ENCODE measurements around the gene NUDT12.

NUDT12 gene

DNA sequence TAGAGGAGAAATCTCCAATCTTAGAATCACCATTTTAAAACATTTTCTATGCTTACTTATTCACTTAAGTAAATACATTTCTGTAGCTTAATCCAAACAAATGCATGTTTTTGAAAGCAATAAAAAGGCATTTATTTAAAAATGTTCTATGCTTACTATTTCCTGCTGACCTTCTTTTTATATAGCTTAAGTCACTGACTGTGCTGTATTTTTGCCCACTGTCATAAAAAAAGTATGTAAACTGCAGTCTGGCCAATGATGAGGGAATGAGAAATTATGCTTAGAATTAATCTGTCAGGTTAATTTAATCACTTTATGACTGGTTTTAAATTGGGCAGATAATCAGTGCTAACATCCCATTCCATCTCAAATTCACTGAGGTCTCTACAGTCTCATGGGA is 20.1 kb downstream of the NUDT12 start:
- in situ Hi-C loops (cut with MboI; ENCODE audit: low sequenced_read_pairs), result no loop called here

DNA sequence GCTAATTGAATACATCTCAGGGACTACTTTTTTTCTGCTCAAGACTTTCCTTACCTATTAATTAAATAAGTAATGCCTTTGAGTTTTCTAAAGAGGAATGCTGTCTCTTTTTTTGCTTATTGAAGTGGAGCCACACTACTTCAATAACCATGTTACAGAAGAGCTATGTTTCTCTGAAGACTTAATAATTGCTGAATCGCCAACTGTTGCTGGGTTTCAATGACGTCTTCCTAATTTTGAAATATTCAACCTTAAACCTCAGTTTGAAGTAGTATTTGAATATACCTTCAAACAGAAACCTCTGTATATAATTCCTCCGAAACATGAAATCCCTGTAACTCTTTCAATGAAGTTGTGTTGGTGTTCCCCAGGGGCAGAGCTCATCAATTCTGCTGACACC is 21.0 kb downstream of the NUDT12 start:
- in situ Hi-C loops (cut with MboI; ENCODE audit: low sequenced_read_pairs), result no loop called here

GRCh38 chr5:103541114-103541513 is 21.5 kb downstream of the NUDT12 start:
- in situ Hi-C loops (cut with MboI; ENCODE audit: low sequenced_read_pairs), result no loop called here

GRCh38 chr5:103539376-103540330 is 22.9 kb downstream of the NUDT12 start:
- in situ Hi-C loops (cut with MboI; ENCODE audit: low sequenced_read_pairs), result no loop called here

DNA sequence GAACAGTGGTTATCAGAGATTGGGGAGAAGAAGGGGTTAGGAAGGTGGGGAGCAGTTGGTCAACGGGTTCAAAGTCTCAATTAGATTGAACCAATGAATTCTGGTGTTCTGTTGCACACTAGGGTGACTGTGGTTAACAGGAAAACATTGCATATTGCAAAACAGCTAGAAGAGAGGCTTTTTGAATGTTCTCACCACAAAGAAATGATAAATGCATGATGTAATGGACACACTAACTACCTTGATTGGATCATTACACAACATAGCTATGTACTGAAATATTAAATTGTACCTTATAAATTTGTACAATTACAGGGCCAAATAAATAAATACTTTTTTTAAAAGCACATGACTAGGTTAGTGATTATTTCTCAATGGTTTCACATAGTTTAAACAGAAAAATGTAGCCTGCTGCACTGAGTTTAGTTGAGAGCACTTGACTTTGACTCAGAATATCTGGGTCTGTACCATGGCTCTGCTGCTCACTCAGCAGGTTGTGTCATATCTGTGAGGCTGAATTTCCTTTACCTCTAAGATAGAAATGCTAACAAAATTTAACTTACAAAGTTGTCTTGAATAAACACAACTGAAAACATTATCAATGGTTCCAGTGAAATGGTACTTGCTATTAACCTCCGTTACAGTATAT is 30.4 kb downstream of the NUDT12 start:
- in situ Hi-C loops (cut with MboI; ENCODE audit: low sequenced_read_pairs), result no loop called here

GRCh38 chr5:103526164-103526915 is 36.2 kb downstream of the NUDT12 start:
- in situ Hi-C loops (cut with MboI; ENCODE audit: low sequenced_read_pairs), result no loop called here

DNA sequence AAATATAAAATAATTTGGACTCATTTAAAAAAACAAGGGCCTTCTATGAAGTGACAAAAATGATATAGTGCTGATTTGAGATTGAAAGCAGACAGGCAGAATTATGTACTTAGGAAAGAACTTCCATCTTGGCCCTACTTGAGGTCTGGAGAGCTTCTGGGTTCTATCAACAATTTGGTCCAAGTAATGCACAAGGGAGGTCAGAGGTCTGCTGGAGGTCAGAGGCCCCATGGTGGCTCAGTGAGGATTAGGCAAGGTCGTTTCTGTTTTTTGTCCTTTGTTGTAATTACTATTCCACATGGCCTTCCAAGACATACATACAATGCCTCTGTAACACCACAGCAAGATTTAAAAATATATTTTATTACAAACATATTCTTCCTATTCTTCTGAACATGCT is 37.2 kb downstream of the NUDT12 start:
- in situ Hi-C loops (cut with MboI; ENCODE audit: low sequenced_read_pairs), result no loop called here

DNA sequence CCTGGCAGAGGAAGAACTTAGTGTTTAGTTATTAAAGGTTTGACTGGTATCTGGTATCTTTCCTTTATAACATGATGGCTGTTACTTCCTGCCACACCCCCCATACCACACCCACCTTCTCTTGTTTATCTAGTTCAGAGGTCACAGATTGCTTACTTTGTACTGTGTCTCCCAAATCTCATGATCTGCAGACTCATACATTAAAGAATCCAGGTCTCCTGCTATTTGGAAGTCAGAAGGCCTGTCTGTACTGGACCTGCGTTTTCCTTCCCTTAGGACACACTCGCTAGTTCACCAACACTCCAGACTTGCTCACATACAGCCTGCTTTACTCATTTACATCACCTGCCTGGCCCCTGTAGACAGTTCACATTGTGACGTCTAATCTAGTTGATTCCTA is 39.3 kb downstream of the NUDT12 start:
- in situ Hi-C loops (cut with MboI; ENCODE audit: low sequenced_read_pairs), result no loop called here

GRCh38 chr5:103522586-103522985 is 40.0 kb downstream of the NUDT12 start:
- in situ Hi-C loops (cut with MboI; ENCODE audit: low sequenced_read_pairs), result no loop called here

GRCh38 chr5:103519550-103519949 is 43.0 kb downstream of the NUDT12 start:
- in situ Hi-C loops (cut with MboI; ENCODE audit: low sequenced_read_pairs), result no loop called here

GRCh38 chr5:103514371-103514770 is 48.2 kb downstream of the NUDT12 start:
- in situ Hi-C loops (cut with MboI; ENCODE audit: low sequenced_read_pairs), result no loop called here

GRCh38 chr5:103513701-103514100 is 48.9 kb downstream of the NUDT12 start:
- in situ Hi-C loops (cut with MboI; ENCODE audit: low sequenced_read_pairs), result no loop called here

GRCh38 chr5:103512500-103512899 is 50.1 kb downstream of the NUDT12 start:
- in situ Hi-C loops (cut with MboI; ENCODE audit: low sequenced_read_pairs), result no loop called here

GRCh38 chr5:103511554-103511885 is 51.1 kb downstream of the NUDT12 start:
- in situ Hi-C loops (cut with MboI; ENCODE audit: low sequenced_read_pairs), result no loop called here

DNA sequence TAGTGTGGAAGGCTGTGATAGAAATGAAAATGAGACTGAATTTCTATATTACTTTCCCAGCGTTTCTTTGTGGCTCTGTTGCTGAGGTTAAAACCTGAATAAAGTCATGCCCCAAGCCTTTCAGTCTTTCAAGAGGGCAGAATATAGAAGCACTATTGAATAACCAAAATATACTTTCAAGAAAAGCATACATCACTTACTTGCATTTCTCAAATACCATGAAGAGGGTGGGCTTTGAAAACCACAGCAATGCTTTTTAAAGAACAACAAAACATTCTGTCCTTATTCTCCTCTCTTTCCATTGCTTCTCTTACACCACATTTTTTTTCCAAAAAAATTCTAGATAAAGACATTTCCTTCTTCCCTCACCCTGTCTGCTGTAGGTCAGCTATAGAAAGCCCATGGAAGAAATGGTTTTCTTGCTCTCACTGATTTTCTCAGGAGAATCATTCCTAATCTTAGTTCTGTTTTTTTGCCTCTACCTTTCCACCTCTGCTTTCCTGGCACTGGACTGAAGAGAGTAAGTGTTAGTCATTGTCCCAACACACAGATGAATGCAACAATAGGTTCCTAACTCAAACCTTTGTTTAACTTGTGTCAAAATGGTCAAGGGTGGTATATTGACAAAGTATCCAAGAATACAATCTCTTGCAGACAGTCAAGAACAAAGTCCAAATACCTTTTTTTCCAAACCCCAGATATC is 51.6 kb downstream of the NUDT12 start:
- in situ Hi-C loops (cut with MboI; ENCODE audit: low sequenced_read_pairs), result no loop called here

DNA sequence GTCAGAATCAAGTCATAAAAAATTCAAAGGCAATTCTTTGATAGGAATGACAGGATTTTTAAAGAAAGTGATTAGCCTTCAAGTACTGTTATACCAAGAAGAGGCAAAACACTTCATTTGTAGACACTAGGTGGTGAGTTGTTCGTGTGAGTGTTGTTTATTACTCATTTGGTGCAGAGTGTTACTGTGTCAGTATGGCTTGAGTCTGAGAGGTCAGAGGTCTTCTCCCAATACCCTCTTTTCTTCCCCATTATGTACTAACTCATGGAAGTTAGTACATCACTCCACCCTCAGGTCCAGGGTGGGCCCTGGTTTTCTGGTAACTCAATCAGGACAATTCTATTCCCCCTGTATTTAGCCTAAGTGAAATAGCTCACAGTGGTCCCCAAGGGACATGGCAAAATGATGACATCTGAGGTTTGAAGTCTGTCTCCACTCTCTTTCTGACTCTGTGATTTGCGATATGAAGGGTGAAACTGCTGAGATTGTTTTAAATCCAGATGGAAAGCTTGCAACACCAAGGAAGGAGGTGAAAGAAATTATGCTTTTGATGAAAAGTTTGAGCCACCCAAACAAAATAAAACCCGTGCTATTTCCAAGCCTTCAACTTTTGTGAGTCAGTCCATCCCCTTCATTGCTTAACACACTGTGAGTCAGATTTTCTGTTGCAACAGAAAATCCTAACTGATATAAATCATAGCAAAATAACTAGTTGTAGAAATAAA is 56.8 kb downstream of the NUDT12 start:
- in situ Hi-C loops (cut with MboI; ENCODE audit: low sequenced_read_pairs), result no loop called here

DNA sequence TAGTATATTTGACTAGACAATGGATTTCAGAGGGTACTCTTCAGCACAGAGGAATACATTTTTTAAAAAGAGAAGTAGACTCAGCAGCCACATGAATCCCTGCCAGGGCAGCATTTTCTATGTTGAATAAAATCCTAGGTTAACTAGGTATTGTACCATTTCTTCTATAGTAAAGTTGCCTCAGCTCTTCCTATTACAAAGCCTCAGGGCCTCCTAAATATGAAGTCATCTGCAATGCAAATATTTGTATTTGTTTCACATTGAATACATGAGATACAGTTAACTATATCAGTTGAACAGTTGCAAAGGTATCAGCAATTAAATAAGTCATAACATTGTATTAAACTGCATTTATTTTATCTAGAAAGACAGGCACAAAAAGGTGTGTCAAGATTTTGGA is 59.5 kb downstream of the NUDT12 start:
- in situ Hi-C loops (cut with MboI; ENCODE audit: low sequenced_read_pairs), result no loop called here

DNA sequence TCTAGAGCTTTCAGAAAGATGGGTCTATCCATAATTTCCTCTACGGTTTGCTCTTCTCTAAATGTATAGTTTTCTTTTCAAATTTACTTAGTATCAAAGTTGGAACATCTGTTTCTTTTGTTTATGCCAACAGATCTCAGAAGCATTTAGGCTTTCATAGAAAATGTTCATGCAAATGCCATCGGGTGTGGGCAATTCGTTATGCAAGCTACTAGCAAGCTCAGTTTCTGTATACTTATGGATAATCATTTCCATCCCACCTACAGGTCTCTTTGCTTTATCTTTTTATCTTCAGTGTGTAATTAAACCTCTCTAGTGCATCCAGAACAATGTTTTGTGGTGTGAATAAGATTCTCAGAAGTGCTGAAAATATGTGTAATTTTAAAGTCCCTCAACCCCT is 59.9 kb downstream of the NUDT12 start:
- in situ Hi-C loops (cut with MboI; ENCODE audit: low sequenced_read_pairs), result no loop called here
